DMS53 treated with DMSO at 0.1 percent for 48 hours (cell line): ENCODE results near the gene OCEL1.
"Not testable (repeated sequence)": the region's sequence is repeated elsewhere in the genome, so short reads cannot be mapped to it uniquely, and the experiment has no call there.

Experiments used
- DNase-seq: peaks from one replicate; lab custom pipeline; 2025; ENCODE audit not compliant: unreplicated experiment; lab: John Stamatoyannopoulos, UW

The OCEL1 gene

GRCh38 chr19:17260842-17261325, 34.9 kb downstream of the OCEL1 start:
- DNase-seq, result peak; percentile 60

GRCh38 chr19:17262557-17262956, 36.5 kb downstream of the OCEL1 start:
- no peak for DNase-seq

DNA sequence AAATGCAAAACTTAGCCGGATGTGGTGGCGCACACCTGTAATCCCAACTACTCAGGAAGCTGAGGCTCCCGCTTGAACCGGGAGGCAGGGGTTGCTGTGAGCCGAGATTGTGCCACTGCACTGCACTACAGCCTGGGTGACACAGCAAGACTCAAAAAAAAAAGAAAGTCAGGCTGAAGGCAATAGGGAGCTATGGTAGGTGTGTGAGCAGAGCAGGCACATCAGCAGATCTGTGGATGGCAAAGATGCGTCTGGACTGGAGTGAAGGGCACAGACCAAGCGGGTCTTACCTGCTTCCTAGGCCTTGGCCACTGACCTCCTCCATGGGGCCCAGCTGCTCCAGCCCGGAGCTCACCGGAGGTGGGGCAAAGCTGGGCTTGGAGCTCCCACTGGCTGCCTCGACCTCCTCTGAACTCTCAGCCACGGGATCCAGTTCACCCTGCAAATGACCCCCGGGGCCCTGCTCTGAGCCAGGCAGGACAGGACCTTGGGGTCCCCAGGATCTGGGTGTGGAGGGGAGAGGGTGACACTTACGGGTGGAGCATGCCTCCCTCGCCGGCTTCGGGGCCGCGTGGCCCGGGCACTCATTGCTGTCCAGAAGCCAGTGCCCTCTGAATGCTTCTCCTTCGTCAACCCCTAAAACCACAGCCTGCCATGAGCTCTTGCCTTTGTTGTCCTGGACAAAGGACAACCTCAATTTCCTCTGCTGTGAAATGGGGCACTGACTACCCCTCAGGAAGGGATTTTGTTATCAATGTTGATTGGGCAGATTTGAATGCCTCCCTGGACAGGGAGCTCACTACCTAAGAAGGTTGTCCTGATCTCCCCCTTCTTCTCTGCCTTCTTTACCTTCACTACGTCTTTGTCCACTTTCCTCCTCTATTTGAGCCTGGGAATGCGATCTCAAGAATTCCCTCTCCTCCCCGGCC, 38.0 kb downstream of the OCEL1 start:
- no peak for DNase-seq

- no peak for DNase-seq
These were observed 38.6 kb downstream of the OCEL1 start, which contains the start of gene USHBP1 for GRCh38 chr19:17264641-17264979. Gene USHBP1 (minus strand): TSS chr19:17264745. CDS start chr19:17264299, 446 bp downstream.

- no peak for DNase-seq
These were observed 40.0 kb downstream of the OCEL1 start for GRCh38 chr19:17266026-17266425.

DNA sequence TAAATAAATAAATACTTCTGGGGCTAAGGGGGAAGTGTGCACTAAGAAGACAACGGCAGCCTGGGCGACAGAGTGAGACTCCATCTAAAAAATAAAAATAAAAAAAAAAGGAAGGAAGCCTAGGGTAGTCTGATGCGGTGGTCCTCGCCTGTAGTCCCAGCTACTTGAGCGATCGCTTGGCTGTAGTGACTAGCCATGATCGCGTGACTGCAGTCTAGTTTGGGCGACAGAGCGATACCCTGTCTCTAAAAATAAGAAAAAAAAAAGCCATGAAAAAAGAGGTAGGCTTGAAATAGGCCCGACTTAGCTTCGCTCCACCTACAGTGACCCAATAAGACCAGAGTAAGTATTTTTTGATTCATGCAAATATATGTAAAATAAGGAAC, 40.6 kb downstream of the OCEL1 start:
- no peak for DNase-seq

DNA sequence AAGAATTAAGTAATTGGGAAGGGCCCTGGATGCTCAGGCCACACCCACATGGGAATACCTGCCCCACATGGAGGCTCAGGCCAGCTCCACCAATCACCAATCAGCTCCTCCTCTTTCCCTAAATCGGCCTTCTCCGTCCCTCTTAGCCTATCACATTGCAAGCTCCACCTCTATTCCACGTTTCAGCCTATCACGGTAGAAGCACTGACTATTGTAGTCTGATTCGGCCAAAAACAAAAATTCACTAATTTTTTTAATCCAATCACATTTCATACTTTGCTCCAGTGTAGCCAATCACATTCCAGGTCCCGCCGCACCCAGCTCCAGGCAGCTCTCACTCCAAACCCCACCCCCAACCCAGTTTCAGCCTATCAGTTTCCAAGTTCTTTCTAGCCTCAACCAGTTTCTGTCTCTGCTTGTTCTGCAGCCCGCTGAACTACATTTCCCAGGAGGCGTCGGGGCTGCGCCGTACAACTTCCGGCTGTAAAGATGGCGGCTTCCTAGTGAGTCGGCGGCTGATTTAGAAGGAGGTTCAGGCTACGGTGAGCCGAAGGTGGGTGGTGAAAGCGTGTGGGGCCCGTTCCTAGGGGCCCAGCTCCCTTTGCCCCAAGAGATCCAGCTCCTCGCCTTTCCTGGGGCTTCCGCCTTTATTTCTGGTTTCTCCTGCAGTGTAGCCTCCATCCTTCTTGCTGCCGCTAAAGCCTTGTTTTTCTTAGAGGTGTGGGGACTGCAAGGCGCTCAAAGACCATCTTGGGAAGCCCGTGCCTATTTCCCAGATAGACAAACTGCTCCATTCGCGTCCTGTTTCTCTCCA, 41.2 kb downstream of the OCEL1 start, which contains the start of gene BABAM1:
Gene BABAM1 (plus strand): TSS at position 469 of the 814 bp plus-strand sequence. CDS start 1,364 bp downstream, outside the sequence.
- peak; percentile 92 for DNase-seq

- DNase-seq, result no peak
These were observed 42.7 kb downstream of the OCEL1 start for GRCh38 chr19:17268754-17269153.

DNA sequence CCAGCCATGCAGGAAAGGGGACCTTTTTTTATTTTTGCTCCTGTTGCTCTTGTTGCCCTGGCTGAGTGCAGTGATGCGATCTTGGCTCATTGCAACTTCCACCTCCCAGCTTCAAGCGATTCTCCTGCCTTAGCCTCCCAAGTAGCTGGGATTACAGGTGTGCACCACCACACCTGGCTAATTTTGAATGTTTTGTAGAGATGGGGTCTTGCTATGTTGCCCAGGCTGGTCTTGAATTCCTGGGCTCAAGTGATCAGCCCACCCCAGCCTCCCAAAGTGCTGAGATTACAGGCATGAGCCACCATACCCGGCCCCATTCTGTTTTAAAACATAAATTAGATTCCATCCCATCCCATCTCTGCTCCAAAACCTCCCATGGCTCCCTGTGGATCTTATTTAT, 48.9 kb downstream of the OCEL1 start:
- DNase-seq, result not testable (repeated sequence)

DNA sequence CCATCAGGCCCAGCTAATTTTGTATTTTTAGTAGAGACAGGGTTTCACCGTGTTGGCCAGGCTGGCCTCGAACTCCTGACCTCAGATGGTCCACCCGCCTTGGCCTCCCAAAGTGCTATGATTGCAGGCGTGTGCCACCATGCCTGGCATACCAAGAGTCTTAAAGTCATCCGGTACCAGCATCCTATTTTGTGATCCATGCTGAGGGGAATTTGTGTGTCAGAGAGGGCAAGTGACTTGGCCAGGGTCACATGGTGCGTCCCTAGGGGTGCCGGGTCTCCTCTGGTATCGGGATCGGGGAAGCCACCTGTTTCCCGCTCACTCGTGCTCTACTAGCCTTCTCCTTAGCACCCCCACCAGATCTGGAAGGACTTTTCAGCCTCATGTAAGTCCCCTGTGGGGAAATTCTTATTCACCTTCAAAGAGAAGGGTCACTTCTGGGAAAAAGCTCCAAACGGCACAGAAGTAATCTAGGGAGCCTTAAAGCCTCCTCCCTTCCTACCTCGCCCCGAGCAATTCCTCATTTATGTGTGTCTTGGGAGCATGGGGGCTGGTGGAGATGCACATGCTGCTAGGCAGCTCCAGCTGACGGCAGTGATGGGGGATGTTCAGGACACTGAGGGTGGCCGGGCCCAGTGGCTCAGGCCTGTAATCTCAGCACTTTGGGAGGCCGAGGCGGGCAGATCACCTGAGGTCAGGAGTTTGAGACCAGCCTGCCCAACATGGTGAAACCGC, 49.6 kb downstream of the OCEL1 start:
- no peak for DNase-seq
